ENCODE measurements around the gene ARHGEF10L. TPM values are rescaled to one million over a fixed set of nuclear protein-coding genes. Genes with fewer than 3 reads are reported as not detected.

ARHGEF10L gene
- total and polyA plus RNA-seq, 5 donors from 2014 or later, result not detected

- Mint-ChIP-seq H3K9me3 (peaks cover 0 to 3% (median 0%) of the 10 kb centered on the region in 7 donors), H3K27ac (no peak overlapping the region), H3K36me3 (no peaks in the 10 kb centered on the region), H3K4me1 (no peaks in the 10 kb centered on the region), H3K4me3 (no peak overlapping the region), H3K27me3 (peaks cover 7% of the 10 kb centered on the region)
- DNase-seq, result no peak
- H3K4me3 ChIP-seq (ENCODE audit: low read depth, low read length), result no peak overlapping the region
- no peaks in the 10 kb centered on the region for H3K36me3 ChIP-seq (ENCODE audit: control insufficient read depth, insufficient read depth, low read length)
- no peak overlapping the region for H3K27ac ChIP-seq (ENCODE audit: insufficient read depth, low read length, poor library complexity, severe bottlenecking)
- no peaks in the 10 kb centered on the region for H3K27me3 ChIP-seq (ENCODE audit: control insufficient read depth, insufficient read depth, low read length)
- no peaks in the 10 kb centered on the region for H3K4me1 ChIP-seq (ENCODE audit: control insufficient read depth, insufficient read depth, low read length, poor library complexity, severe bottlenecking)
- ATAC-seq (ENCODE audit: low read depth in 2 of 2), result no peak
- H3K9me3 ChIP-seq (ENCODE audit: control insufficient read depth in 2 of 2, low read length in 2 of 2), result no peaks in the 10 kb centered on the region
These were observed 207.4 kb downstream of the ARHGEF10L start for GRCh38 chr1:17746920-17747319.

Other genes starting within 250 kb of the ARHGEF10L start
- gene PADI4, start 231.5 kb upstream of the ARHGEF10L start, total RNA-seq, result 1.5 TPM
- gene PADI4, start 231.5 kb upstream of the ARHGEF10L start, polyA plus RNA-seq, result 1 to 10 TPM in 3 of 4 donors, under 1 TPM in 1; 0.81 to 1.6 (median 1.4) TPM
- not detected for gene PADI6, start 167.5 kb upstream of the ARHGEF10L start, total RNA-seq
- under 1 TPM in 1 of 4 donors, not detected in 3; 0.14 TPM for gene PADI6, start 167.5 kb upstream of the ARHGEF10L start, polyA plus RNA-seq
- 36.0 TPM for gene RCC2, start 100.0 kb upstream of the ARHGEF10L start, total RNA-seq
- 10 to 100 TPM; 13.1 to 19.4 (median 16.1) TPM for gene RCC2, start 100.0 kb upstream of the ARHGEF10L start, polyA plus RNA-seq
- not detected for gene ACTL8, start 215.6 kb downstream of the ARHGEF10L start, total RNA-seq
- gene ACTL8, start 215.6 kb downstream of the ARHGEF10L start, polyA plus RNA-seq, result not detected

Measured in CD4-positive, CD25-positive, alpha-beta regulatory T cell (primary cell).